HepG2 (cell line): Measurements from ENCODE around the gene PHF23. TPM values are rescaled to one million over a fixed set of nuclear protein-coding genes. Genes with fewer than 3 reads are reported as not detected.

Experiments used
- ATAC-seq: fragments of 200-7000 bp; cut with Tn5 transposase; 3 replicates; pipeline ENCODE4 v1.9.1; 2020; ENCODE audit warnings: mild to moderate bottlenecking, moderate library complexity
- BruUV-seq: library from RNA; stranded (reverse); fragments of 400-500 nt; replicated peaks from 2 replicates; lab custom pipeline; 2021; lab: Mats Ljungman, UMichigan
- CTCF ChIA-PET: fragments of 300-600 bp; formaldehyde crosslinking; extraction: SDS; loops from one replicate; lab custom pipeline; 2021; ENCODE audit warnings: low total read pairs, inconsistent platforms, low intra/inter-chr PET ratio; lab: Yijun Ruan, JAX
- POLR2A ChIA-PET: fragments of 350-600 bp; sonication (Branson Sonifier 250); formaldehyde crosslinking; loops from one replicate; lab custom pipeline; 2020; ENCODE audit warnings: antibody characterized with exemption, inconsistent platforms; lab: Yijun Ruan, JAX
- DNase-seq: peaks from one replicate; pipeline ENCODE4 v3.0.0-alpha.2; 2015; ENCODE audit warnings: low spot score
- FAIRE-seq: peaks from 3 replicates; lab custom pipeline; 2011; peaks lifted over from hg19 to GRCh38; lab: Jason Lieb, UNC
- H2AFZ ChIP-seq: one replicate; pipeline ENCODE4 v1.6.1; 2011; ENCODE audit warnings: low read length, inconsistent platforms
- H3K27ac ChIP-seq: fragments of 300-600 bp; 3 replicates; pipeline ENCODE4 v1.8.0; 2011; ENCODE audit warnings: mixed run types, mild to moderate bottlenecking, mixed read lengths, low read length, inconsistent platforms; ENCODE audit not compliant: insufficient read depth; ENCODE audit errors: extremely low read length
- H3K27me3 ChIP-seq, 2 experiments: fragments of 200-600 bp in 1 of 2; 2 replicates in 1 of 2; 3 replicates in 1 of 2; pipeline versions ENCODE4 v1.6.0 to v1.8.0; 2011; ENCODE audit warnings: low read length in 2 of 2, mild to moderate bottlenecking in 2 of 2, moderate library complexity in 2 of 2, inconsistent platforms in 1 of 2; ENCODE audit not compliant: insufficient read depth in 2 of 2, control insufficient read depth in 1 of 2
- H3K36me3 ChIP-seq, 2 experiments: fragments of 200-600 bp in 1 of 2; replicated peaks in 1 of 2; 2 replicates in 1 of 2; 3 replicates in 1 of 2; pipeline versions ENCODE4 v1.5.1 to v1.8.0; 2011; ENCODE audit warnings: low read length in 2 of 2, inconsistent platforms in 1 of 2; ENCODE audit not compliant: insufficient read depth in 2 of 2, control insufficient read depth in 1 of 2
- H3K4me1 ChIP-seq: 2 replicates; pipeline ENCODE4 v1.5.1; 2012; ENCODE audit warnings: low read length, inconsistent platforms; ENCODE audit not compliant: insufficient read depth
- H3K4me2 ChIP-seq: 2 replicates; pipeline ENCODE4 v1.6.0; 2011; ENCODE audit warnings: low read depth, low read length, inconsistent platforms
- H3K4me3 ChIP-seq, 3 experiments: fragments of 200-600 bp in 1 of 3; sonication (generic), shearing (Covaris generic) in 1 of 3; replicated peaks in 1 of 3; 2 replicates each; pipeline ENCODE4 v1.5.1; 2011 to 2016; ENCODE audit warnings: low read length in 3 of 3, inconsistent platforms in 2 of 3, low read depth in 2 of 3, mild to moderate bottlenecking in 2 of 3, control low read depth in 1 of 3, mixed read lengths in 1 of 3; ENCODE audit not compliant: insufficient read depth in 1 of 3
- H3K79me2 ChIP-seq: one replicate; pipeline ENCODE4 v1.6.1; 2011; ENCODE audit warnings: low read length, inconsistent platforms; ENCODE audit not compliant: insufficient read depth
- H3K9ac ChIP-seq: 2 replicates; pipeline ENCODE4 v1.6.0; 2011; ENCODE audit warnings: mild to moderate bottlenecking, low read depth, low read length, inconsistent platforms; ENCODE audit not compliant: insufficient read depth
- H3K9me3 ChIP-seq: 2 replicates; pipeline ENCODE4 v1.5.1; 2012; ENCODE audit warnings: mild to moderate bottlenecking, low read length
- H4K20me1 ChIP-seq: 2 replicates; pipeline ENCODE4 v1.6.0; 2011; ENCODE audit warnings: inconsistent platforms, mild to moderate bottlenecking, low read length, moderate library complexity; ENCODE audit not compliant: insufficient read depth
- KDM4B ChIP-seq: sonication (generic); formaldehyde crosslinking; IDR thresholded peaks from 2 replicates; pipeline ENCODE4 v1.4.0; 2020; ENCODE audit warnings: missing genetic modification reagents
- NR2C2 ChIP-seq: sonication (generic); formaldehyde crosslinking; IDR thresholded peaks from 2 replicates; pipeline ENCODE4 v1.4.0; 2020; ENCODE audit warnings: missing genetic modification reagents, mild to moderate bottlenecking, moderate library complexity, borderline replicate concordance
- ZEB1 ChIP-seq: IDR thresholded peaks from 2 replicates; pipeline ENCODE4 v1.6.1; 2012; ENCODE audit warnings: mild to moderate bottlenecking, low read depth, inconsistent platforms; ENCODE audit not compliant: insufficient replicate concordance
- ZHX2 ChIP-seq, 2 experiments: sonication (generic) in 1 of 2; formaldehyde crosslinking in 1 of 2; IDR thresholded peaks; 2 replicates each; pipeline versions ENCODE4 v1.6.1 to v1.9.0; 2014 to 2022; ENCODE audit warnings: antibody characterized with exemption in 1 of 2, borderline replicate concordance in 1 of 2, inconsistent platforms in 1 of 2, low read depth in 1 of 2, missing genetic modification reagents in 1 of 2
- ZNF318 ChIP-seq: sonication (generic); formaldehyde crosslinking; IDR thresholded peaks from 2 replicates; pipeline ENCODE4 v1.4.0; 2020; ENCODE audit warnings: mild to moderate bottlenecking, missing genetic modification reagents
- ZNF367 ChIP-seq: sonication (generic); formaldehyde crosslinking; IDR thresholded peaks from 2 replicates; pipeline ENCODE4 v1.4.0; 2020; ENCODE audit warnings: missing genetic modification reagents, borderline replicate concordance
- ZNF747 ChIP-seq: sonication (generic); formaldehyde crosslinking; IDR thresholded peaks from 2 replicates; pipeline ENCODE4 v1.8.1; 2023; ENCODE audit warnings: missing genetic modification reagents, mild to moderate bottlenecking, borderline replicate concordance
- ZNF839 ChIP-seq: sonication (generic); formaldehyde crosslinking; IDR thresholded peaks from 2 replicates; pipeline ENCODE4 v1.4.0; 2020; ENCODE audit warnings: missing genetic modification reagents, mild to moderate bottlenecking, borderline replicate concordance
- WGBS: methylation state at CpG from one replicate; pipeline ENCODE4 v1.1.6; 2017; ENCODE audit warnings: low lambda C conversion rate; 5-methylcytosine and 5-hydroxymethylcytosine counted together
- in situ Hi-C: cut with HindIII; loops from 2 replicates; pipeline ENCODE4 v1.10.0; 2017; ENCODE audit warnings: low pct_unique_long_range_greater_than_20kb; ENCODE audit not compliant: extremely low pct_ligation_motif_present
- intact Hi-C: fragments of 100-400 bp; cut with micrococcal nuclease; formaldehyde crosslinking; loops from one replicate; pipeline ENCODE4 v1.10.0; 2022; ENCODE audit not compliant: unreplicated experiment
- polyA plus RNA-seq, 8 experiments: library from polyadenylated mRNA; depleted of rRNA in 3 of 8; stranded (reverse) in 7 of 8; unstranded in 1 of 8; fragments of >200 nt; fragmentation: Illumina TruSeq in 4 of 8; extraction: Trizol in 4 of 8; gene quantifications; 2 replicates each; pipeline versions ENCODE4 v1.2.1 to v1.2.3, GENCODE V29; 2011 to 2016; ENCODE audit warnings: low read depth in 4 of 8, missing spikeins in 1 of 8, mixed read lengths in 1 of 8; ENCODE audit not compliant: insufficient read depth in 1 of 8
- total RNA-seq, 5 experiments: library from RNA; depleted of rRNA; stranded (reverse); fragments of >200 nt; fragmentation: Illumina TruSeq; extraction: Trizol; gene quantifications; 2 replicates each; pipeline ENCODE4 v1.2.3, GENCODE V29; 2016; ENCODE audit warnings: low read depth in 1 of 5

The PHF23 gene
- total and polyA plus RNA-seq, 2 of the 13 experiments (the other 11 are each of a cell fraction or from before 2014, with no cell fraction given), result 27.6 to 33.2 TPM

GRCh38 chr17:7205561-7205960, 33.7 kb downstream of the PHF23 start:
- H3K4me1 ChIP-seq, result no peaks in the 10 kb centered on the region
- no peak for DNase-seq
- no peak overlapping the region for H3K9ac ChIP-seq
- no peaks in the 10 kb centered on the region for H3K9me3 ChIP-seq
- no peaks in the 10 kb centered on the region for H3K79me2 ChIP-seq
- H3K4me2 ChIP-seq, result no peak overlapping the region
- in situ Hi-C loops (no loop called here), intact Hi-C loops (no loop called here)
- peaks cover 0 to 9% of the 10 kb centered on the region in 2 experiments; a peak in 2 of 5 replicates for H3K27me3 ChIP-seq
- no peak for FAIRE-seq
- H3K27ac ChIP-seq, result no peak overlapping the region
- ATAC-seq, result no peak
- no peak overlapping the region for H2AFZ ChIP-seq
- no peaks in the 10 kb centered on the region for H3K36me3 ChIP-seq
- BruUV-seq, result no TSS peak
- ChIA-PET CTCF (no interaction called here), POLR2A (no interaction called here)
- WGBS, result 77% methylated on average over 15 of the region's 15 CpGs
- no peaks in the 10 kb centered on the region for H4K20me1 ChIP-seq
- H3K4me3 ChIP-seq, result no peak overlapping the region
- no peak for TF ChIP-seq KDM4B (CRISPR knock-in tag)
- no peak for TF ChIP-seq ZNF318 (CRISPR knock-in tag)
- no peak for TF ChIP-seq NR2C2 (CRISPR knock-in tag)
- no peak for TF ChIP-seq ZHX2 (IDR thresholded peaks at IDR 0.05; ENCODE audit: low read depth)
- TF ChIP-seq ZHX2 (CRISPR knock-in tag; IDR thresholded peaks at IDR 0.05; ENCODE audit: borderline replicate concordance), result no peak
- TF ChIP-seq ZNF839, result no peak
- no peak for TF ChIP-seq ZNF367 (CRISPR knock-in tag)
- TF ChIP-seq ZNF747 (CRISPR knock-in tag), result no peak
- no peak for TF ChIP-seq ZEB1
